ENCODE data around the gene ANXA2.
"Not testable (repeated sequence)": the region's sequence is repeated elsewhere in the genome, so short reads cannot be mapped to it uniquely, and the experiment has no call there.

ANXA2 gene

DNA sequence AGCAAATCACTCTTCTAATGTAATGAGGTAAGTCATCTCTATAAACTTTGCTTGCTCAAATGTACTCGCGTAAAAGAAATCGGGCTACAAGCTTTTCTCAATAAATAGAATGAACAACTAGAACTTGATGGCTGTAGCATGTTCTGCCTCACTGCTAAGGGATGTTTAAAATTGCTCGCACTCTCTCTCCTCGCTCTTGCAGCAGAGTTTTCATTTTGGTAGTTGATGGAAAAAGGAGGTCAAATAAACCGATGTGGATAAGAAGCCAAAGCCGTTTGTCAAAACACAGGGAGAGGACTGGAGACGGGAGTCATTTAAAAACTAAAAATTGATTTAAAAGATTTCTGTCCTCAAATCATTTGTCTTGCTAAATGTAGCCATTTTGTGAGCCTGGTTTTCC is 53.3 kb downstream of the ANXA2 start:
- no peak for DNase-seq (ENCODE audit: low read depth, low spot score)

DNA sequence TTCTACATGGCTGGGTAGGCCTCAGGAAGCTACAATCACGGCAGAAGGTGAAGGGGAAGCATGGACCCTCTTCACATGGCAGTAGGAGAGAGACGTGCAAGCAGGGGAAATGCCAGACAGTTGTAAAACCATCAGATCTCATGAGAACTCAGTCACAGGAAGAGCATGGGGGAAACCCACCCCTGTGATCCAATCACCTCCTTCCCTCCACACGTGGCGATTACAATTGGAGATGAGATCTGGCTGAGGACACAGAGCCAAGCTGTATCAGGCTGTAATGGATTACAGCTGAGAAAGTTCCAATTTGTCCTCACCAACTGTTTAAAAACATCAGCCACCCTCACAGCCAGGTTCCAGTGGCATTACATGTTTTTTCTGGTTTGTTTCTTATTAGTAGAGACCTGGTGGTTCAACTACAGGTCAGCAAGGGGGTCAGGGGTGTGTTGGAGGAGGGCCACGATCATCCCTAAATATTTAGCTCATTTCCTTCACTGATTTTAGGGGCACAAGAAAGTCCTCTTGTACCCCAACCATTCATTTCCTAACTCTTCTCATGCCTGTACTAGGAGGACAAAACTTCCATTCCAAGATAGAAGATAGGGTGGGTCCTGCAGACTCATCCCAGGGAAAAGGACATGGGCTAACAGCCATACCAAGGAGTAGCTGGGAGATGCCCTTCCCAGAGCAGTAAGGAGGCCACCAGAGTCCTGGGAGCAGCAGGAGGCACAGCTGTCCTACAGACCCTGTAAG is 54.4 kb downstream of the ANXA2 start:
- no peak for DNase-seq (ENCODE audit: low read depth, low spot score)

DNA sequence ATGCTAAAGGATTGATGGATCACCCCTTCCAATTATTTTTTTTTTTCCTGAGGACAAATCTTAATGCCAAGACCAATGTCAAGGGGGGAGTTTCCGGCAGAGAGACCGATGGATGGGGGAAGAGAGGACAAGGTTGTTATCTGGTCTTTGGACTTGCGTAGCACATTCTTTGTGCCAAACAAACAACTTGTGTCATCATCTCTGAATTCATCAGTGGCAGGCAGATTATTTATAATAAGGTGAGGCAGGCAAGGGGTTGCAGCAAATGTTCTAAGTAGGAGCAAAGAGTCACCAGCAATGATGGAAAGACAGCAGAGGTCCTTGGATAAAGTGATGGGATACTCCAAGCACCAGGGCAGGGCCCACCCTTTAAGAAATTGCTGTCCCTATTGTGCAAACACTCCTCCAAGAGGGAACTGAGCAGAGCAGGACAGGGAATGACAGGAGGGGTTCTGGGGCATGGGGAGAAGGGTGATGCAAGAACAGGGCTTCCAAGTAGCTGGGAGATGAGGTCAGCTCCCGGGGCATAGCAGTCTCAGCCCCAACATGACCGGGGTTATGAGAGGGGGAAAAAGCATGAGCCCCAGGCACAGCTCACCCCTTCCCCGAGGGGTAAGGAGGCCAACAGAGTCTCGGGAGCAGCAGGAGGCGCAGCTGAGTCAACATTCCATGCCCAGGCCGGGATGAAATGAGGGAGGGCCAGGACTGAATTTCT is 57.4 kb downstream of the ANXA2 start:
- peak; percentile 45 for DNase-seq (ENCODE audit: low read depth, low spot score)

DNA sequence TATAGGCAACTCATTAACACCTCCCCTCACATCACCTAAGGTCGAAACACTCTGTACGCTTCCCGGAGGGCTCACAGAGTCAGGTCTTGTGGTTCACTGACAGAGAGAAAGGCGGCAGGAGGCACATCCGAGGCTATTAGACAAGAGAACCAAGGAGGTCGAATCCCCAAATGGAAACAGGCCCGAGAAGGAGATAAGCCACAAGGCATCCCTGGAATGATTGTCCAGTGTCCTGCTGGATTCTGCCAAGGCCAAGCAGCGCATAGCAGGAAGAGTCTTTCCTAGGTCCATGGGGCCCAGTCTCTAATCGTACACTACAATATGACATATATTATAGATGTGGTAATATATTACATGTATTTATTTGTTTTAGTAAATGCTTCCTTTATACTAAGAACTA is 58.5 kb downstream of the ANXA2 start:
- no peak for DNase-seq (ENCODE audit: low read depth, low spot score)

DNA sequence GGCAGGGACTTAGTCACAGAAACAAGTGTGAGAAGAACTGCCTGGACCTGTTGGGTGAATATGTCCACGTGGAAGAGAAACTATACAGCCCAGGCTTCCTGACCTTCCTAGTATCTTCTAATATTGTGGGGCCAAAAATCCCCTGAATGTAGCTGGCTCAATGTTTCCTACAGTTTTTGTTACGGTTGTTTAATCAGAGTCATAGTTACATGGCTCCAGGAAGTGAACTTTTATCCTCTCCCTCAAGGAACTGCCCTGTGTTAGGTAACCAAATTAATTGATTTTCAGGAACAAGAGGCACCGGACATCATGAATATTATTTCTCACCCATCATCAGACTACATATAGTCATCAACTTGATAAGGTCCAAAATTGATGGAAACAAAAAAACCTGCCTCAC is 59.0 kb downstream of the ANXA2 start:
- no peak for DNase-seq (ENCODE audit: low read depth, low spot score)

DNA sequence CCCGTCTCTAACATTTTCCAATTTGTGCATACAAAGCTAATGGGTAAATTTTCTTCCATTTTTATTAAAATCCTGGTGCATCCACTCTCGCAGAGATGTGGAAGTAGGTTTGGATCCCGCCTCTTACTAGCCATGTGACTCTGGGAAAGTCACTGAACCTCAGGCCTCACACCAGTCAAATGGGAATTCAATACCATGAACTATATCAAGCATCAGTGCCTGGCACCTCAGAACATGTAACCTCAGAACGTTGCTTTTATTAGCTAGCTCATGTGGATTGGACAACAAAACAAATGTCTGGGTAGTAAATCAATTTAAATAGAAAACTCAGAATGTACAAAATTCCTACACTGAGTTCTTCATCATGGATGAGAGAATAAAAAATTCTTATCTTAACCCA is 60.7 kb downstream of the ANXA2 start:
- DNase-seq (ENCODE audit: low read depth, low spot score) = no peak

DNA sequence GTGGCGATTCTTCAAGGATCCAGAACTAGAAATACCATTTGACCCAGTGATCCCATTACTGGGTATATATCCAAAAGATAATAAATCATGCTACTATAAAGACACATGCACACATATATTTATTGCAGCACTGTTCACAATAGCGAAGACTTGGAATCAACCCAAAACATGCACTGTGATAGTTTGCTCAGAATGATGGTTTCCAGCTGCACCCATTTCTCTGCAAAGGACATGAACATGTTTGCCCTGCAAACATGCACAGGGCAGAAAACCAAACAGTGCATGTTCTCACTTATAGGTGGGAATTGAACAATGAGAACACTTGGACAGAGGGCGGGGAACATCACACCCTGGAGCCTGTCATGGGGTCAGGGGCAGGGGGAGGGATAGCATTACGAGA is 62.5 kb downstream of the ANXA2 start:
- not testable (repeated sequence) for DNase-seq (ENCODE audit: low read depth, low spot score)

DNA sequence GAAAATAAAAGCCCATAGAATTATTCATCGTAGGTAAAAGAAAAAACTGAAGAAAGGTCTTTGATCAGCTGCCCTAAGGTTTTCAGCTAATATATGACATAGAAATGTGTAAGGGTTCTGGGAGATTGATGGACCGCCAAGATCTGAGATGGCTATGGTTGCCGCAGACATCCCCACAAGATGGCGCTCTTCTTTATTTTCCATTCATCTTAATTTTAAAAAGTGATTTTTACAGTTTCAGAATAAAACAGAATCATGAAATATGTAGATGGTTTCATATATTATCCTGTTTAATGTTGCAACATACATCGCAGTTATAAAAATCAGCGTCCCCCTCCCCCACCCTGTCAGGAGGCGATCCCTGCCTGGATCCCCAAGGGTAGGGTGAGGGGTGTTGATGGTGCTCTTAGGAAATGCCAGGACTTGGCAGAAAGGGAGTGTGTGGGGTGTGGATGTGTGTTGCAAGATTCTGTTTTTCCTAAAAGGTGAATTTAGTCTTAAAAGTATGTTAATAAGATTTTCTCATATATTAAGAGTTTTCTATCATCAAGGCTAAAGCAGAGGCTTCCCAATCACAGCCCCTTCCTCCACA is 68.8 kb downstream of the ANXA2 start:
- DNase-seq (ENCODE audit: low read depth, low spot score) = no peak

DNA sequence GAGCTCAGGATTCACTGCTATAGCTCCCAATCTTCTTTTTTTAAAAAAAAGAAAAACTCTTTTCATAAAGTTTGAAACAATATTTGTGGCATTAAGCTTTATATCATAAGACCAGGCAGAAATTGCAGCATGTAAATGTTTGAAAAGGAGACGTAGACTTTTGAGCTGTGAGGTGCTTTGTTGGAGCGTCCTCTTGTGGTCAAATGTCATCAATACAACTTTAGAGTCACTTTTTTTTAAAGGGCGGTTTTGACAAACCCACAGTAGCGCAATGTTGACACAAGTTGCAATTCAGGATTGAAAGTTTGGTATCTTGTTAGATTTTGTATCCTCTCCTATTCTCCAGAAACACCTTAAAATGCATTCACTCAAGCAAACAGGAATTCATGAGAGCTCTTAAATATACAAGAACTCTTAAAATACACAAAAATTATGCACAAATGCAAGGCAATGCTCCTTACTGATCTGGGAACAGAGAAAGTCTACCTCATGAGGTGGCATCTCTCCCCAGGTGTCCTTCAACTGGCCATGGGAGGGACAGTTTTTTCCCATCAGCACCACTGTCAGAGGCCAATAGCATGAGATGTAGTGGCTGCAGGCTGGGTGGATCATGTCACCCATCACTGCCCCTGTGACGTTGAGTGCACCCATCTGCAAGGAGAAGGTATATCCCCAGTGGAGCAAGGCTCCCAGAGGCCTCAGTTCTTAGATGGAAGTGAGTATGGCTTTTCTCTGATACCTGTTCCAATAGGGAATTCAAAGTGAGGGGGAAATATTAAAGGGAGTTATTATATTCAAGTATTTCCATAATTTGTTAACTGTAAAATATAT is 70.7 kb downstream of the ANXA2 start:
- DNase-seq (ENCODE audit: low read depth, low spot score) = peak; percentile 61

DNA sequence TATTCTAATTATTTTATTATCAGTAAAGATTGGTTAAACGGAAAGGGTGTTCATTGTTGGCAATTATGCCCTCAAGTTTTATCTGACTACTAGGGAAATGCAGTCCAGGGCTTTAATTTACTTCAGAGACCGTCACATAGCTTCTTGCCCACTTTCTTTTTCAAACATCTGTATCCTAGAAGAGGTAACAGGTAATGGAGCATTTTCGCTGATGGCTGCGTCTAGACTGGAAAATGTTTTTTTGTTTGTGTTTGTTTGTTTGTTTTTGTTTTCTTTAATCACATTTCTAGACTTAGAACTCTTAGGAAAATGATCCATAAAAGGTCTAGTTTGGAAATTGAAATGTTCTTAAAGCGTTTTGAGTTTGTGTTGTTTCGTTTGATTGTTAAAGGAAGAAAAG is 71.4 kb downstream of the ANXA2 start:
- no peak for DNase-seq (ENCODE audit: low read depth, low spot score)

DNA sequence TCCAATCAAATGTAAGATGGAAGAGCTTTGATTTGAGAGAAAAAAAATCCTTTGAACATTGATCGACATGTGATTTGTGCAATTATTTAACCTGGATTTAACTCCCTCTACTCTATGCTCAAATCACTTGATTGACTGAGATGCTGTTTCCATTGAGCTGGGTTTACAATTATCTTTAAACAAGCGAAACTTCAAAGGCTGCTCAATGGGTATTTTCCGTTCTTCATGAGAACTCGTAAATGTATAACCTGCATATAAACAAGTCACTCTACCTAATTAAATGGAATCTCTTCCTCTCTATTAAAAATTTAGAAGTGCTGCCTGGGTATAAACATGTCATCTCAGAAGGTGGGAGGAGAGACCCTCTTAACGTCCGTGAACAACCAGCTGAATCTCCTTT is 71.9 kb downstream of the ANXA2 start:
- DNase-seq (ENCODE audit: low read depth, low spot score) = no peak

DNA sequence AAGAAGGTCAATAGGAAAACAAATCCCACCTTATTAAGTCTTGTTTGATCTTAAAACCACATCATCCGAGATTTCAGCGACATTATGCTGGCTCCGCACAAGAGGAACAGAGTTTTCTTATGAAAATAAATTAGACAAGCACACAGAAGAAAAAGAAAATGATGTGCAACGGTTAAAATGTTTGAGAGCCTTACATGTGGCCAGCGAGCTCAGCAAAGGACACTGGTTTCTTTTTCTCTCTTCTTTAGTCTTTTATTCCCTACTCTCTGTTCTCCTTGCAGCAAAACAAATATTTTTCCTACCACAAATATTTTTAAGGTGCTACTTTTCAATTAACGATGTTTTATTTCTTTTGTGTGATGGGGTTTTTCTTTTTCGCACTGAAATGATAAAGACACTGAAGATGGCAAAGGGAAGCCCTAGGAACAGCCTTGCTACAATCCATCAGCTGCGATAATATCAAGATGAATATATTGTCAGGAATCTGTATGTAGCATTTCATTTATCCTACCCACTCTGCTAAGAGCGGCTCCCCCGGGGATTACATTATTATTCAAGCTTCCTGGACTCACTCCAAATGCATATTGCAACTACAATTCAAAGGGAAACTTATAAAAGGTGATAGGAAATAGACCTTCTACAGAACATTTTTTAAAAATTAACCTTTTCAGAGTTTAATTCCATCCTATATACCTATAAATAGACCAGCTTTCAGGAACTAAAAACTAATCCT is 72.9 kb downstream of the ANXA2 start:
- no peak for DNase-seq (ENCODE audit: low read depth, low spot score)

DNA sequence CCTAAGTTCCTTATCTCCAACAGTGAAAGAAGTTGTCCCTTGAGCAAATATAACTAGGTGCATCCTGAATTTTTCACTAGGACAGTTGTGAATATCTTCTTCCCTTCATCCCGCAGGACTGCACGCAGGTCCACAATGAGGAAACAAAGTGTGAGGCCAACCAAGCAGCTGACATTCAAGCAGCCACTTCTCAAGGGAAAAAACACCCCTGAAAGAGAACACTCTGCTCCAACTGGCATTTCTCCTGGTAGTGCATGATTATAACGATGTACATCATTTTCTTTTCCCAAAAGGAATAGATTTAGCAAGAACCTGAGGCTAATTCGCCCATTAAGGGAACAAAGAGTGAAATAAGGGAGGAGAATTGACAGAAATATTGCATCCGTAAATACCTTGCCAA is 74.5 kb downstream of the ANXA2 start:
- no peak for DNase-seq (ENCODE audit: low read depth, low spot score)

DNA sequence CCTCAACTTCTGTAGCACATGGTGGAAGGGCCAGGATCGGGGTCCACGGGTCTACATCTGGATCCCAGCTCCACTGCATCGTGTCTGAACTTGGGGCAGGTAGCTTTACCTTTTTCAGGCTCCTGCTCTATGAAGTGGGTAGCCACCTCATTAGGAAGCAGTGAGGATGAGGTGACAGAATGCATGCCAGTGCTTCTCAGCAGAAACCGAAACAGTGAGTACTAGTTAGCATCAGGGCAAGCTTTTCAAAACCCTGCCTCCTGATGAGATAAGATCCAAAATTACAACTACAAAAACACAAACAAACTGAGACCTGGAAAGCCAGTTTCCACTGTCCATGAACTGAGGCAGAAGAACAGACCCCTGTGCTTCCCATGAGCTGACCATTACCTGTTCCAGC is 77.4 kb downstream of the ANXA2 start:
- no peak for DNase-seq (ENCODE audit: low read depth, low spot score)

DNA sequence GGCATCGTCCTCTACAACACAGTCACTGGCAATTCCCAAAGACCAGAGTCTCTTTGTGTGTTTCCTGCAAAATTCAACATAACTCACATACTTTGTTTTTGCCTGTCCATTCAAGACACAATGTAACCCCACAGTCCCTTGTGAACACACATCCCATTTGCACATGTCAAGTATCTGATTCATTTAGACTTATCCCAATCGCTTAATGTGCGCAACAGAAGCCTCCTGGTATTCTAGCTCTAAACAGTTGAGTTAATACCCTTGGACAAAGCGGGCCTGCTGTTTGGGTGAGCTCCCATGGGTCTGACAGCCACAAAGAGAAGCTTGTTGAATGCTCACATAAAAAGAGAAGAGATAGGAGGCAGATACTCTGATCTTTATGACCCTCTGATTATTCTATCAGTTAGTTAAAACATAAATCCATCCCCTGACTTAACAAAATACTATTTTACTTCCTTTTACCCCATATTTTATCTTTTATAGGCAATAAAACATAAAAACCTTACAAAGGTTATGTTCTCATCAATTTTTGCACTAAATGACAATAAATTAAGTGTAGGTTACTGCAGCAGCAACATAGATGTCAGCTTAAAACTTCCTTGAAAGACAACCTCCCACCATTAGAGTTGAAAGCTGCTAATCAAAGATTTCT is 79.4 kb downstream of the ANXA2 start:
- DNase-seq (ENCODE audit: low read depth, low spot score) = no peak

DNA sequence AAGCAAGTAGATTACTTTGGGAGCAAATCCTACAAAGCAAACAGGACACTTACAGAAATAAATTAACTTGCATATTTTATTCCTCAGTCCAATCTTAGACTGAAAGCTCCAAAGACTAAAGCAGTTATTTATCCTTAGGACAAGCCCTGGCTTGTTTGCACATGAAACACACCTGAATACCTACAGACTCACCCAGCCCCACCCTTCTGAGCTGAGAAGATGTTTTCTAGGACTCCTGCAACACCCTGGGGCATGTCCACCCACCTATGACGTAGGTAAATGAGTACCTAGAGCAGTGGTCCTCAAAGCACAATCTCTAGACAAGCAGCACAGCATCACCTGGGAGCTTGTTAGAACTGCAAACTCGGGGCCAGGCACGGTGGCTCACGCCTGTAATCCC is 80.8 kb downstream of the ANXA2 start:
- DNase-seq (ENCODE audit: low read depth, low spot score) = peak; percentile 10

DNA sequence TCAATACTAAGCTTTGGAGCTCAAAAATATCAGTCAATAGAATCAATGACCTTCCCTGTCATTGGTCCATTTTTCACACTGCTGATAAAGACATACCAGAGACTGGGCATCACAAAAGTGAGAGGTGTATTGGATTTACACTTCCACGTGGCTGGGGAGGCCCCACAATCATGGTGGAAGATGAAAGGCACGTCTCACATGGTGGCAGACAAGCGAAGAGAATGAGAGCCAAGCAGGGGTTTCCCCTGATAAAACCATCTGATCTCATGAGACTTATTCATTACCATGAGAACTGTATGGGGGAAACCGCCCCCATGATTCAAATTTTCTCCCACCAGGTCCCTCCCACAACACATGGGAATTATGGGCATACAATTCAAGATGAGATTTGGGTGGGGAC is 81.9 kb downstream of the ANXA2 start:
- no peak for DNase-seq (ENCODE audit: low read depth, low spot score)

DNA sequence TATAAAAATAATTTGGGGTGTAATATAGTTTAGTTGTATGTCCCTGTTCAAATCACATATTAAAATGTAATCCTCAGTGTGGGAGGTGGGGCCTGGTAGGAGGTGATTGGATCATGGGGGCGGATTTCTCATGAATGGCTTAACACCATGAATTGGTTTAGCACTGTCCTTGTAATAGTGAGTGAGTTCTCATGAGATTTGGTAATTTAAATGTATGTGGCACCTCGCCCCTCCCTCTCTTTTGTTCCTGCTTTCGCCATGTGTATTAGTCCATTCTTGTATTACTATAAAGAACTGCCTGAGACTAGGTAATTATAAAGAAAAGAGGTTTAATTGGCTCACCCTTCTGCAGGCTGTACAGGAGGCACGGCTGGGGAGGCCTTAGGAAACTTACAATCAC is 83.9 kb downstream of the ANXA2 start:
- no peak for DNase-seq (ENCODE audit: low read depth, low spot score)

DNA sequence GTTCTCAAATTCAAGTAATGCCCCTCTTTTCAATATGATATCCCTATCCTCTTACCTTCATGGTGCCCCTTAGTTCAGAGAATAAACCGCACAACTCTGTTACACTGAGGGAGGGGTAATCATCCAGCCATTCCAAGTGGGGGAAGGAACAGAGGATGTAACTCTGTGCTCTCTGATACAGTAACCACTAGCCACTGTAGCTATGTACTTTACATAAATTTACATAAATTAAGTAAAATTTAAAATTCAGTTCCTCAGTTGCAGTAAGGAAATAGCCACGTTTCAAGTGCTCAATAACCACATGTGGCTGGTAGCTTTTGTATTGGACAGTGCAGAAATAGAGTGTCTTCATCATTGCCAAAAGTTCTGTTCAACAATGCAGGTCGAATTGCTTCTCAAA is 90.8 kb downstream of the ANXA2 start:
- no peak for DNase-seq (ENCODE audit: low read depth, low spot score)

DNA sequence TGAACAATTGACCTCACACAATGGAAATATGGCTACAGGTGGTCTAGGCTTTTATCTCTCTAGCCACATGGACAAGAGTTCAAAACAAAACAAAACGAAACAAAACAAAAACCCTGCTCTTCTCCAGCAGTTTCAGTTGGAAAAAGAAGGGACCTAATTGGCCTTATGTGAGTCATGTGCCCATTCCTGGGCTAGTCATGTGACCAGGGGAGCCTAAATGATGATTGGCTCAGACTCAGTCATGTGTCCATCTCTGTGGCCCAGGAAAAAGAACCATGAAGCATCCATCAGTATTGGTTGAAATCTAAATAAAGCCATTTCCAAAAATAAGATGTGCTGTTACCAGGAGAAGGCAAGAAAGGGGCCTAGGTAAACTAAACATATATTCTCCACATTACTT is 96.8 kb downstream of the ANXA2 start:
- no peak for DNase-seq (ENCODE audit: low read depth, low spot score)

DNA sequence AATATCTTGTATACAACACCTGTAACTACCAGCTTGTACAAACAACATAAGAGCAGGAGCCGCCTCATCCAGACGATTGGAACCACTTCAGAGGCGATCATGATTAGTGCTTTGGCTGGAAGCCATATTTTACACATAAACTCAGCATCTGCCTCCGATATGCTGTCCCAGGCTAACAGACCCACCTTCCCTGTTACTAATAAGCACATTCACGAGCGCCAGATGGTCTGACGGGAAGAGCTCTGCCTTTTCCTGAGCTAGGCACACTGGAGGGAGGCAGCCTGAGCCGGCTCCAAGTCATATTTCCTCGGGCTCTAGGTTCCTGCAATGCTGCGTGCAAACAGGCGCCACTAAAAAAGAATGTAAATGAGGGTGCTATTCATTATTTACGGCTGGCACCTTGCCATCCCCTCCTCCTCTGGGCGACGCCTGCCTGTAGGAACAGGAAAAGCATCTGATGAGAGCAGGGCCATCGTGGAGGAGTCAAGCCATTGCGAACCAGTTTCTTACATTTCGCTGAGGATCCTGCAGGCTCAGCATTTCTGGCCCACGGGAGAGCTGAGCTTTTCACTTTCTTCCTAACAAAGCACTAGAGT is 98.2 kb downstream of the ANXA2 start:
- peak; percentile 35 for DNase-seq (ENCODE audit: low read depth, low spot score)

Measured in ELF-1 (cell line).